GM13976 (cell line): ENCODE data around the gene TMEM156.

ENCODE experiments used
- DNase-seq: peaks from one replicate; pipeline ENCODE4 v3.0.0; 2012; ENCODE audit warnings: low spot score
- in situ Hi-C: fragments of 300-500 bp; cut with MboI; formaldehyde crosslinking; loops from one replicate; pipeline ENCODE4 v1.12.0; 2022; ENCODE audit warnings: low sequenced_read_pairs, mixed read lengths, inconsistent platforms; ENCODE audit not compliant: unreplicated experiment
- TF ChIP-seq, protein P1 (sequence below): IDR thresholded peaks from 2 replicates; pipeline ENCODE4 v1.5.1; 2012; ENCODE audit warnings: borderline replicate concordance, mild to moderate bottlenecking; ENCODE audit not compliant: insufficient read depth; ENCODE audit errors: extremely low read depth, missing control alignments, control extremely low read depth

The TMEM156 gene

DNA sequence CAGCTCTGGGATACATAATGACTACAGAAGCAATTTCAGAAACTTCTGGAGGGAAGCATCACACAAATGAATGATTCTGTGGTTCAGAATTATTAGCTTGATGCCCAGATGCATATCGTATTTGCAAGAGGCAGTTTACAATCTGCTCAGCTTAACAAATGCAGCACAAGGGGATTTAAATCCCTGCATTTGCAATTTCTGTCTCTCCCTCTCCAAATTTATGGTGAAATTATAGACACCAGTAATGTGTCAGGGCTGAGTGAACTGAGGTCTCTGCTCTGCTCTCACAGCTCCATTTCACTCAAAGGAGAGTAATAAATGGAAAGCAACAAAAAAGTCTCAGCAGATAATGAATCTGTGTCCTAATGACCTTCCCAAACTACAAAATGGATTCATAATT, 80.2 kb downstream of the TMEM156 start:
- no peak for DNase-seq
- TF ChIP-seq, protein P1, sequence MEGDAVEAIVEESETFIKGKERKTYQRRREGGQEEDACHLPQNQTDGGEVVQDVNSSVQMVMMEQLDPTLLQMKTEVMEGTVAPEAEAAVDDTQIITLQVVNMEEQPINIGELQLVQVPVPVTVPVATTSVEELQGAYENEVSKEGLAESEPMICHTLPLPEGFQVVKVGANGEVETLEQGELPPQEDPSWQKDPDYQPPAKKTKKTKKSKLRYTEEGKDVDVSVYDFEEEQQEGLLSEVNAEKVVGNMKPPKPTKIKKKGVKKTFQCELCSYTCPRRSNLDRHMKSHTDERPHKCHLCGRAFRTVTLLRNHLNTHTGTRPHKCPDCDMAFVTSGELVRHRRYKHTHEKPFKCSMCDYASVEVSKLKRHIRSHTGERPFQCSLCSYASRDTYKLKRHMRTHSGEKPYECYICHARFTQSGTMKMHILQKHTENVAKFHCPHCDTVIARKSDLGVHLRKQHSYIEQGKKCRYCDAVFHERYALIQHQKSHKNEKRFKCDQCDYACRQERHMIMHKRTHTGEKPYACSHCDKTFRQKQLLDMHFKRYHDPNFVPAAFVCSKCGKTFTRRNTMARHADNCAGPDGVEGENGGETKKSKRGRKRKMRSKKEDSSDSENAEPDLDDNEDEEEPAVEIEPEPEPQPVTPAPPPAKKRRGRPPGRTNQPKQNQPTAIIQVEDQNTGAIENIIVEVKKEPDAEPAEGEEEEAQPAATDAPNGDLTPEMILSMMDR, result no peak
- in situ Hi-C loops, result no loop called here

DNA sequence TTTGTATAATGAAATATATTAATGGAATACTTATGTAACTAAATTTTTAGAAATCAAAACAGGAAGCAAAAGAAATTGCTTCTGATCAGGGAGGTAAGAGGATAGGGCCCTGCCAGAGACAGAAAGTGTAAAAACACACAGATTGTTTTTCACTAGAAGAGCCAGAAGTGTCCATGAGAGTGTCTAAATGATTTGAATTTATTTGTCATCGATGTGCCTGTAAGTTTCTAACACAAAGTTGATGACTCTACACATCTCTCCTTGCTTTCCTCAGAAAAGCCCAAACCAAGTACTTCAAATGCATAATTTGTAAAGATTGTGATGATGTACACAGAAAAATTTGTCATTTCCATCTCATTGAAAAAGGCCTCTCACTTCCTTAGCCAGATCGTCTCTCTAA, 80.6 kb downstream of the TMEM156 start:
- in situ Hi-C loops, result no loop called here
- DNase-seq, result no peak
- TF ChIP-seq, protein P1, result no peak

DNA sequence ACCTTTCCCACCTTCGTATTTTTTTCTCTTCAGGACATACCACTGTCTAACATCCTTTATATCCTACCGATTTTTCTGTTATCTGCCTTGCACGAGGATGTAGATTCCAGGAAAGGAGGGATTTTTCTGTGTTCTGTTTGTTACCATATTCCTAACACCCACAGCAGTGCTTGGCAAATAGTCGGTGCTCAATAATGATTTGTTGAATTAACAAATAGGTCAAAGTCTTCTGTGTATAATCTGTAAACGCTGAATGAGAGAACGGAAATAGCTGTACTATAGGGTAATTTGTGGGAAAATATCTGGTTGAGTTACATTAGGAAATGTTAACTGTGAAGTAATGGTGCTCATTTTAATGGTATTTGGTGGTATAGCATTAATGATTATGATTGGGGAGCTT, 81.5 kb downstream of the TMEM156 start:
- in situ Hi-C loops, result no loop called here
- DNase-seq, result no peak
- TF ChIP-seq, protein P1, result no peak

DNA sequence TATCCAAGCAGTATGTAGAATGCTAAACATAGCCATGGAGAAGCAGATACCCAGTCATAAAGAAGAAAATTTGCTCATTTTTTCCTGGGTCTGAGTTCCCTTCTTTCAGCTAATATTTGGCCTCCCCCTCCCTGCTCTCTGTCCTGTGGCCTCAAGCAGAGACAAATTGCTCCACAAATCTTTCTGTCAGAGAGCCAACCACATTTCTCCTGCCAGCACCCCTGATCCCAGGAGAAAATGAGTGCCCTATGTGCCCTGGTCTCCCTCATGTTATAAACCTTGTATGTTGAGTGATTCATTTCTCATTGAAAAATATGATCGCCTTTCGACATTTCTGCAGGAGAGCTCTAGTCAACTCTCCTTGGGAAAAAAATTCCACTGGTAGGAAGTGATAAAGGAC, 82.0 kb downstream of the TMEM156 start:
- TF ChIP-seq, protein P1, result no peak
- in situ Hi-C loops, result no loop called here
- DNase-seq, result no peak

DNA sequence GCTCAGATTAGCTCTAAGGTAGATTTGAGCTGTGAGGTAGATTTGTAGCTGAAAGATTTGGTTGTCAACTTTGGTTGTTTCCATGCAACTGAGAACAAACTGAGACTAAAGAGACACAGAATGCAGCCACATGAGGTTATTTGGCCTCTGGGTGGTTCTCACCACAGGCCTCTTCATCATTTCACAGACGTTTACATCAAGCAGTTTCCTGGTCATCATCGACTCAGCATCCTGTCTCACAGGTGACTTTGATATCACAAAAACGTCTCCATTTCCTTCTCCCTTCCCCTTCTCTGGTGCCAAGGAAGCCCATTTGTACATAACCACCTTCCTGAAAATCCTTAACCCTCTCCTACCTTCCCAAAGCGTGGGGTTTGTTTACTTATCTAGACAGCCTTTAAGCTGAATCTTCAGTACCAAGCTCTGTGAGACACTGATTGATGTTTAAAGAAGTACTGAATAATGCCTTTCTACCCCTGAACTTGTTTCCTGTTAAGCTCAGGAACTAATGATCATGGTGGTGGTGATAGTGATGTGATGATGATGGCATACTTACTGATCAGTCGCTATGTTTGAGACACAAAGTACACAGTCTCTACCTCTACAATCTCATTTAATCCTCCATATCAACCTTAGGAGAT, 82.7 kb downstream of the TMEM156 start:
- DNase-seq, result no peak
- TF ChIP-seq, protein P1, result no peak
- in situ Hi-C loops, result no loop called here

DNA sequence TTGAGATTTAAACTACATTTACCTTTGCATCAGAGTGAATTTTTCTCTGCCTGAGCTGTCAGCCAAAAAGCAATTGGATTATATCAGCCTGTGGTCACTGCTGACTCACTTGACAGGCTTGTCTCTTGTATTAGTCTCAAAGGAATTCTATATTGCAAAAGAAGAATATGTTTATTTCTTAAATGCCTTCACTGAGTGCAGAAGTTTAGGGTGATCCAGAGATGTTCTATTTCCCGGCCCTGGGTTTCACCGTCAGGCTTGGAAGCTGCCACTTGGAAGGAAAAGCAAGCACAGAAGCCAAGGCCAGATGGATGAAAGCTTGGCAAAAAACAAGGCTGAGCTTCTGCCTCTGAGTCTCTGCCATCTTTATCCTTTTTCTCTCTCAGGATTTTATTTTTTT, 83.7 kb downstream of the TMEM156 start:
- TF ChIP-seq, protein P1, result no peak
- in situ Hi-C loops, result no loop called here
- DNase-seq, result no peak
